HEK293 (cell line): Measurements from ENCODE around the gene TMEFF1.
A peak's percentile ranks its signal among the peaks of the same experiment; 100 is the strongest.

Experiments
- CTCF ChIA-PET: fragments of 350-600 bp; formaldehyde crosslinking; extraction: SDS; loops from one replicate; lab custom pipeline; 2021; ENCODE audit warnings: antibody characterized with exemption; lab: Yijun Ruan, JAX
- POLR2A ChIA-PET: fragments of 300-600 bp; formaldehyde crosslinking; extraction: SDS; loops from one replicate; lab custom pipeline; 2020; ENCODE audit warnings: antibody characterized with exemption, inconsistent platforms; lab: Yijun Ruan, JAX
- H3K27ac ChIP-seq: fragments of 200-500 bp; sonication (Bioruptor generic); 2 replicates; pipeline ENCODE4 v1.5.1; 2014; ENCODE audit warnings: low read depth, low read length, control low read depth, inconsistent platforms; ENCODE audit errors: extremely low read depth
- H3K36me3 ChIP-seq, 2 experiments: fragments of 200-500 bp in 1 of 2; sonication (Bioruptor generic) in 1 of 2; 1 replicate in 1 of 2; 2 replicates in 1 of 2; pipeline ENCODE4 v1.5.1; 2014 to 2017; ENCODE audit warnings: inconsistent platforms in 2 of 2, low read length in 2 of 2; ENCODE audit not compliant: control insufficient read depth in 2 of 2, insufficient read depth in 1 of 2
- H3K4me1 ChIP-seq: fragments of 200-500 bp; sonication (Bioruptor generic); 2 replicates; pipeline ENCODE4 v1.5.1; 2014; ENCODE audit warnings: mild to moderate bottlenecking, low read length, inconsistent platforms; ENCODE audit not compliant: control insufficient read depth, insufficient read depth
- H3K4me3 ChIP-seq: 2 replicates; pipeline ENCODE4 v1.5.1; 2011; ENCODE audit warnings: low read depth, mild to moderate bottlenecking, control low read depth, low read length, moderate library complexity
- H3K9me3 ChIP-seq: fragments of 200-500 bp; sonication (Bioruptor generic); 2 replicates; pipeline ENCODE4 v1.5.1; 2014; ENCODE audit warnings: low read depth, low read length, inconsistent platforms; ENCODE audit not compliant: control insufficient read depth, insufficient read depth
- KLF9 ChIP-seq: fragments of 450-650 bp; formaldehyde crosslinking; IDR thresholded peaks from 2 replicates; pipeline ENCODE4 v1.5.1; 2016; ENCODE audit warnings: missing biosample characterization, missing genetic modification characterization, low read depth
- PRDM10 ChIP-seq: fragments of 450-650 bp; formaldehyde crosslinking; IDR thresholded peaks from 2 replicates; pipeline ENCODE4 v1.5.1; 2016; ENCODE audit warnings: missing biosample characterization, missing genetic modification characterization
- PRDM4 ChIP-seq: fragments of 450-650 bp; formaldehyde crosslinking; IDR thresholded peaks from 2 replicates; pipeline ENCODE4 v1.5.1; 2017; ENCODE audit warnings: missing biosample characterization, missing genetic modification characterization
- REPIN1 ChIP-seq: fragments of 450-650 bp; formaldehyde crosslinking; IDR thresholded peaks from 2 replicates; pipeline ENCODE4 v1.5.1; 2017; ENCODE audit warnings: missing biosample characterization, missing genetic modification characterization, low read depth
- SP3 ChIP-seq: fragments of 450-650 bp; formaldehyde crosslinking; IDR thresholded peaks from 2 replicates; pipeline ENCODE4 v1.5.1; 2016; ENCODE audit warnings: missing biosample characterization, missing genetic modification characterization
- ZNF138 ChIP-seq: fragments of 450-650 bp; formaldehyde crosslinking; IDR thresholded peaks from 2 replicates; pipeline ENCODE4 v1.5.1; 2016; ENCODE audit warnings: missing biosample characterization, missing genetic modification characterization, borderline replicate concordance
- ZNF169 ChIP-seq: fragments of 450-650 bp; formaldehyde crosslinking; IDR thresholded peaks from 2 replicates; pipeline ENCODE4 v1.5.1; 2016; ENCODE audit warnings: missing biosample characterization, missing genetic modification characterization
- ZNF2 ChIP-seq: fragments of 450-650 bp; formaldehyde crosslinking; IDR thresholded peaks from 2 replicates; pipeline ENCODE4 v1.5.1; 2016; ENCODE audit warnings: missing biosample characterization, missing genetic modification characterization
- ZNF223 ChIP-seq: fragments of 450-650 bp; formaldehyde crosslinking; IDR thresholded peaks from 2 replicates; pipeline ENCODE4 v1.5.1; 2016; ENCODE audit warnings: missing biosample characterization, missing genetic modification characterization
- ZNF354C ChIP-seq: fragments of 450-650 bp; formaldehyde crosslinking; IDR thresholded peaks from 2 replicates; pipeline ENCODE4 v1.5.1; 2016; ENCODE audit warnings: missing biosample characterization, missing genetic modification characterization, low read depth, borderline replicate concordance
- ZNF548 ChIP-seq: fragments of 450-650 bp; formaldehyde crosslinking; IDR thresholded peaks from 2 replicates; pipeline ENCODE4 v1.5.1; 2016; ENCODE audit warnings: missing biosample characterization, missing genetic modification characterization
- ZNF624 ChIP-seq: fragments of 450-650 bp; formaldehyde crosslinking; IDR thresholded peaks from 2 replicates; pipeline ENCODE4 v1.5.1; 2017; ENCODE audit warnings: missing biosample characterization, missing genetic modification characterization
- ZNF629 ChIP-seq: fragments of 450-650 bp; formaldehyde crosslinking; IDR thresholded peaks from 2 replicates; pipeline ENCODE4 v1.5.1; 2017; ENCODE audit warnings: missing biosample characterization, missing genetic modification characterization
- ZNF654 ChIP-seq: fragments of 450-650 bp; formaldehyde crosslinking; IDR thresholded peaks from 2 replicates; pipeline ENCODE4 v1.5.1; 2016; ENCODE audit warnings: low read depth, missing biosample characterization, missing genetic modification characterization
- ZNF660 ChIP-seq: fragments of 450-650 bp; IDR thresholded peaks from 2 replicates; pipeline ENCODE4 v1.5.1; 2018; ENCODE audit warnings: missing biosample characterization, mild to moderate bottlenecking, missing genetic modification characterization
- ZNF777 ChIP-seq: fragments of 450-650 bp; formaldehyde crosslinking; IDR thresholded peaks from 2 replicates; pipeline ENCODE4 v1.5.1; 2017; ENCODE audit warnings: missing biosample characterization, missing genetic modification characterization, borderline replicate concordance
- ZNF830 ChIP-seq: fragments of 450-650 bp; IDR thresholded peaks from 2 replicates; pipeline ENCODE4 v1.5.0; 2018; ENCODE audit warnings: missing biosample characterization, missing genetic modification characterization, low read depth, mild to moderate bottlenecking, moderate library complexity
- TF ChIP-seq, protein P1 (sequence below): fragments of 450-650 bp; formaldehyde crosslinking; IDR thresholded peaks from 2 replicates; pipeline ENCODE4 v1.5.1; 2017; ENCODE audit warnings: missing biosample characterization, missing genetic modification characterization
- TF ChIP-seq, protein P2 (sequence below): fragments of 450-650 bp; formaldehyde crosslinking; IDR thresholded peaks from 2 replicates; pipeline ENCODE4 v1.5.1; 2016; ENCODE audit warnings: missing biosample characterization, missing genetic modification characterization, borderline replicate concordance
- TF ChIP-seq, protein P3 (sequence below): fragments of 450-650 bp; formaldehyde crosslinking; IDR thresholded peaks from 2 replicates; pipeline ENCODE4 v1.5.1; 2016; ENCODE audit warnings: missing biosample characterization, missing genetic modification characterization

The TMEFF1 gene

DNA sequence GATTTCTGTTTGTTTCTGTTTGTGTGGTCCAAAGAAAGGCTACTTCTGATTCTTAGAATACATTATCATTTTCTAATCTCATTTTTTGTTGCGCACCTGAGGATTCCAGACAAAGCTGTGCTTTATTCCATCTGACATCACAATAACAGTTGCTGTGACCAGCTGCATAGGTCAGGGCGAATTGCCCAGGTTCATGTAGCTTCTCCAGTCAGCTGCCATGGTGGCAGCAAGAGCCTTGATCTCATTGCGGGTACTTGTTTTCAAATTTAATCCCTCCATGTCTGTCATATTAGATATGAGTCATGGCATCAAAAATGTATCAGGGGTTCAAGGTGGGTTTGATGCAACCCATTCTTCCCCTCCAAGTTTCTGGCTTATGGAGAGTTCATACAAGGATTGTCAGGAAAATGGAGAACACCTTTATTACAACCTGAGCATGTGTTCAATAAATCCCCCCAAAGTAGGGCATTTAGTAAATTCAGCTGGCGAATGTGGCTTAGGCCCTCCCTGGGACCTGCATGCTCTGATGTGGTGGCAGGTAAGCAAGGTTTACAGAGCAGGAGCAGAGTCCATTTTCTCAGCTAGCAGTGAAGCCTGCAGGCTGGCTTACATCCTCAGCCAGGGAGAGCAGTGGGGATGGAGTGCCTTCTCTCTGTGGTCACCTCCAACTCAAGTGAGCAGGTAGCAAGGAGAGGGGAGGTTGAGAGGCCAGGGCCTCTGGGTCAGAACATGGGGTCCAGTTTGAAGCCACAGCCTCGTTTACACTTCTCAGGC lies 118.9 kb downstream of the TMEFF1 start:
- POLR2A ChIA-PET = no interaction called here
- Histone ChIP-seq H3K4me1 (no peaks in the 10 kb centered on the region), H3K27ac (no peak overlapping the region), H3K9me3 (no peaks in the 10 kb centered on the region), H3K36me3 (peaks cover 0 to 3% of the 10 kb centered on the region in 2 experiments; a peak in 1 of 3 replicates), H3K4me3 (no peak overlapping the region)
- TF ChIP-seq ZNF629 (tag by site-specific recombination) (no peak), ZNF624 (tag by site-specific recombination) (no peak), ZNF777 (tag by site-specific recombination) (no peak), ZNF548 (tag by site-specific recombination) (no peak), ZNF2 (tag by site-specific recombination) (no peak), SP3 (no peak), ZNF830 (tag by site-specific recombination) (no peak)
- TF ChIP-seq, protein P1, sequence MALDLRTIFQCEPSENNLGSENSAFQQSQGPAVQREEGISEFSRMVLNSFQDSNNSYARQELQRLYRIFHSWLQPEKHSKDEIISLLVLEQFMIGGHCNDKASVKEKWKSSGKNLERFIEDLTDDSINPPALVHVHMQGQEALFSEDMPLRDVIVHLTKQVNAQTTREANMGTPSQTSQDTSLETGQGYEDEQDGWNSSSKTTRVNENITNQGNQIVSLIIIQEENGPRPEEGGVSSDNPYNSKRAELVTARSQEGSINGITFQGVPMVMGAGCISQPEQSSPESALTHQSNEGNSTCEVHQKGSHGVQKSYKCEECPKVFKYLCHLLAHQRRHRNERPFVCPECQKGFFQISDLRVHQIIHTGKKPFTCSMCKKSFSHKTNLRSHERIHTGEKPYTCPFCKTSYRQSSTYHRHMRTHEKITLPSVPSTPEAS (tag by site-specific recombination) = no peak
- CTCF ChIA-PET = no interaction called here

- no peaks in the 10 kb centered on the region; the same call in 1 of the 2 replicates for H3K4me1 ChIP-seq
- no peaks in the 10 kb centered on the region for H3K36me3 ChIP-seq
- POLR2A ChIA-PET = no interaction called here
- CTCF ChIA-PET = interaction anchor here (0.5 to 3.6 kb wide), 35 partner anchors 9 to 1410 kb away, joined by 3 to 36 read pairs (median 4); partner anchors contain the start of gene CAVIN4
- no peak overlapping the region for H3K4me3 ChIP-seq
- no peak overlapping the region for H3K27ac ChIP-seq
- H3K9me3 ChIP-seq = no peaks in the 10 kb centered on the region
- TF ChIP-seq PRDM10 (tag by site-specific recombination) (peak; percentile 64), ZNF138 (tag by site-specific recombination) (no peak), ZNF169 (tag by site-specific recombination) (no peak), REPIN1 (tag by site-specific recombination) (no peak), PRDM4 (no peak), ZNF654 (peak; percentile 92), ZNF354C (tag by site-specific recombination) (no peak), KLF9 (no peak), ZNF660 (tag by site-specific recombination) (0 out of 2 replicates have a peak, but pooled peaks have one; percentile 37), ZNF223 (tag by site-specific recombination) (no peak)
- TF ChIP-seq, protein P2, sequence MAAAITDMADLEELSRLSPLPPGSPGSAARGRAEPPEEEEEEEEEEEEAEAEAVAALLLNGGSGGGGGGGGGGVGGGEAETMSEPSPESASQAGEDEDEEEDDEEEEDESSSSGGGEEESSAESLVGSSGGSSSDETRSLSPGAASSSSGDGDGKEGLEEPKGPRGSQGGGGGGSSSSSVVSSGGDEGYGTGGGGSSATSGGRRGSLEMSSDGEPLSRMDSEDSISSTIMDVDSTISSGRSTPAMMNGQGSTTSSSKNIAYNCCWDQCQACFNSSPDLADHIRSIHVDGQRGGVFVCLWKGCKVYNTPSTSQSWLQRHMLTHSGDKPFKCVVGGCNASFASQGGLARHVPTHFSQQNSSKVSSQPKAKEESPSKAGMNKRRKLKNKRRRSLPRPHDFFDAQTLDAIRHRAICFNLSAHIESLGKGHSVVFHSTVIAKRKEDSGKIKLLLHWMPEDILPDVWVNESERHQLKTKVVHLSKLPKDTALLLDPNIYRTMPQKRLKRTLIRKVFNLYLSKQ (tag by site-specific recombination) = no peak
- TF ChIP-seq, protein P3, sequence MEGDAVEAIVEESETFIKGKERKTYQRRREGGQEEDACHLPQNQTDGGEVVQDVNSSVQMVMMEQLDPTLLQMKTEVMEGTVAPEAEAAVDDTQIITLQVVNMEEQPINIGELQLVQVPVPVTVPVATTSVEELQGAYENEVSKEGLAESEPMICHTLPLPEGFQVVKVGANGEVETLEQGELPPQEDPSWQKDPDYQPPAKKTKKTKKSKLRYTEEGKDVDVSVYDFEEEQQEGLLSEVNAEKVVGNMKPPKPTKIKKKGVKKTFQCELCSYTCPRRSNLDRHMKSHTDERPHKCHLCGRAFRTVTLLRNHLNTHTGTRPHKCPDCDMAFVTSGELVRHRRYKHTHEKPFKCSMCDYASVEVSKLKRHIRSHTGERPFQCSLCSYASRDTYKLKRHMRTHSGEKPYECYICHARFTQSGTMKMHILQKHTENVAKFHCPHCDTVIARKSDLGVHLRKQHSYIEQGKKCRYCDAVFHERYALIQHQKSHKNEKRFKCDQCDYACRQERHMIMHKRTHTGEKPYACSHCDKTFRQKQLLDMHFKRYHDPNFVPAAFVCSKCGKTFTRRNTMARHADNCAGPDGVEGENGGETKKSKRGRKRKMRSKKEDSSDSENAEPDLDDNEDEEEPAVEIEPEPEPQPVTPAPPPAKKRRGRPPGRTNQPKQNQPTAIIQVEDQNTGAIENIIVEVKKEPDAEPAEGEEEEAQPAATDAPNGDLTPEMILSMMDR (tag by site-specific recombination) = peak; percentile 39
Measured at GRCh38 chr9:100595391-100596199, 122.6 kb downstream of the TMEFF1 start.
